SHP77 treated with DMSO at 0.1 percent for 48 hours (cell line): ENCODE data around the gene NOSIP.

ENCODE experiments used
- DNase-seq: peaks from one replicate; lab custom pipeline; 2025; lab: John Stamatoyannopoulos, UW

The NOSIP gene

DNA sequence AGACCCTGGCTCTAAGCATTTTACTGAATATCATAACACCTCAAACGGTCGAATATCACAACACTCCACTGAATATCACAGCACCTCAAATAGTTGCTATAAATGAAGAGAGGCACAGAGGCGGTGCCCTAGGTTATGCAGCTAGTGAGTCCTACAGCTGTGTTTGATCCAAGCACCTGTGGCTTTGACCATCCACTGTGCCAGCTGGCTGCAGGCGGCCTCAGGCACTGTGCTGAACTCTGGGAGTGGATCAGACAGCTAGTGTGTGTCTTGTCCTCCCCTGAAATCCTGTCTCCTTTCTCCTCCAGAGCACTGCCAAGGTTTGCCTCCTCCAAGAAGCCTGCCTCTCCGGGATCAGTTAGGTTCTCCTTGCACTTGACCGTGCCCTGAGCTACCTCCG is 7.3 kb downstream of the NOSIP start:
- no peak for DNase-seq

- peak; percentile 43 for DNase-seq
Observed at GRCh38 chr19:49570997-49571676, 9.2 kb downstream of the NOSIP start.

DNA sequence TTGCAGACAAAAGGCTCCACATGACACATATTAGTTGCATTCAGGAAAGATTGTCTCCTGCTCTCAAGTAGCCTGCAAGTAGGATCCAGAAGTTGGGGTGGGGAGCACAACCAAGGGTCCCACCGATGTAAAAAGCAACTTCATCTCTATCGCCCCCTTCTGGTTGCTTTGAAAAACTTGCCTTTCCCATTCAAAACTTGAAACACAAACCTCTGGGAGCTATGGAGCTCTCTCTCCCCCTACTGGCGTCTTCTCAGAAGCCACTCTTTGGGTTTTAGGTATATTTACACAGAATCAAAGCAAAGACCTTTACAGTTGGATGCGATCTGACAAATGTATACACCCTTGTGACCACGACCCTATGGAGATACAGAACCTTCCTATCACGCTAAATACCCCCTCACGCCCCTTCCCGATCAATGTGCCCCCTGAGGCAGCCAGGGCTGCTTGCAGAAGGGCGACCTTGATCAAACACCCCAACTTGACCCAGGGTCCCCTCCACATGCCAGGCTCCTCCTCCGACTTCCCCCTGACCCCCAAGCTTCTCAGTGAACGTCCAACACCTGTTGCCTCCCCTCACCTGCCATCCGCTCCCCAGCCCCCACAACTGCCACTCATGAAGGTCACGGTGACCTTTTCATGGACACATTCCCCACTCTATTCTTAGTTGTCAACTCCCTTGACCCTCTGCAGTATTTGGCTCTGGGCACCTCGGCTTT is 10.1 kb downstream of the NOSIP start:
- DNase-seq, result peak; percentile 59

GRCh38 chr19:49567861-49568441 is 12.4 kb downstream of the NOSIP start:
- DNase-seq, result no peak

DNA sequence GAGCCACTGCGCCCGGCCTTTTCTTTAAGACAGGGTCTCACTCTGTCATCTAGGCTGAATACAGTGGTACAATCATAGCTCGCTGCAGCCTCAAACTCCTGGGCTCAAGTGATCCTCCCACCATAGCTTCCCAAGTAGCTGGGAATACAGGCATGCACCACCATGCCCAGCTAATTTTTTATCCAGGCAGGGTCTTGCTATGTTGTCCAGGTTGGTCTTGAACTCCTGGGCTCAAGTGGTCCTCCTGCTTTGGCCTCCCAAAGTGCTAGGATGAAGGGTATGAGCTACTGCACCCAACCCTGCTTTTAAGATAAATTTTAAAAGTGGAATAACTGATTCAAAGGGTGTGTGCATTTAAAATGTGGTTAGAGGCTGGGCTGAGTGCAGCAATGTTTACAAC is 14.1 kb downstream of the NOSIP start:
- no peak for DNase-seq

DNA sequence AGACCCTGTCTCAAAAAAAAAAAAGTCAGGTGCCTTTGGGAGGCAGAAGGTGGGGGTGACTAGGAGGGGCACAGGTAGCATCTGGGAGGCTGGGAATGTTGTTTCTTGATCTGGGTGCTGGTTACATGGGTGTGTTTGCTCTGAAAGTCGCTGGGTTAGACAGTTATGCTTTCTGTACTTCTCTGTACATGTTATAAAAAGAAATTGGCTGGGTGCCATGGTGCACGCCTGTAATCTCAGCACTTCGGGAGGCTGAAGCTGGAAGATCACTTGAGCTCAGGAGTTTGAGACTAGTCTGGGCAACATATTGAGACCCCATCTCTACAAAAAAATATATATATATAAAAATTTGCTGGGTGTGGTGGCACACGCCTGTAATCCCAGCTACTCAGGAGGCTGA is 15.1 kb downstream of the NOSIP start:
- DNase-seq, result no peak

- DNase-seq, result no peak
Observed at GRCh38 chr19:49564616-49565045, 15.7 kb downstream of the NOSIP start.

DNA sequence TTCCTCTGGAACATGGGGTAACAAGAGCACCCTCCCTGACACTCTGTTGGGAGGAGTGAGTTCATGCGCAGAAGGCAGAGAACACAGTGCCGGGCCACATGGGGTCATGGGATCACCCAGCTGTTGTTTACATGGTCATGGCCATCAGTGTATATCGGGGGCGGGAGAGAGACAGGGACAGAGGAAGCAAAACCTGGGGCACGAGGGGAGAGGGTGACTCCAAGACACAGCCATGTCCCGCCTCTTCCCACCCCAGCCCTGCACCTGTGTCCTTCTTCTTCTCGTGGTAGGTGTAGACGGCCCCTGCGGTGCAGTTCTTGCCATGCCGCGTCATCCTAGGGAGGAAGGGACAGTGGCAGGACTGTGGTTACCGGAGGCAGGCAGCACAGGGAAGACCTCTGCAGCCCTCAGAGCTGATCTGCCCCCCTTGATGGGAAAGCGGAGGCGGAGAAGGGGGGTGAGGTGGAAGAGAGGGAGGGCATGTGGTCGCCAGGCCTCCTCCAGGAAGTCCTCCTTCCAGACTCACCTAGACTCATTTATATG is 19.9 kb downstream of the NOSIP start:
- no peak for DNase-seq

DNA sequence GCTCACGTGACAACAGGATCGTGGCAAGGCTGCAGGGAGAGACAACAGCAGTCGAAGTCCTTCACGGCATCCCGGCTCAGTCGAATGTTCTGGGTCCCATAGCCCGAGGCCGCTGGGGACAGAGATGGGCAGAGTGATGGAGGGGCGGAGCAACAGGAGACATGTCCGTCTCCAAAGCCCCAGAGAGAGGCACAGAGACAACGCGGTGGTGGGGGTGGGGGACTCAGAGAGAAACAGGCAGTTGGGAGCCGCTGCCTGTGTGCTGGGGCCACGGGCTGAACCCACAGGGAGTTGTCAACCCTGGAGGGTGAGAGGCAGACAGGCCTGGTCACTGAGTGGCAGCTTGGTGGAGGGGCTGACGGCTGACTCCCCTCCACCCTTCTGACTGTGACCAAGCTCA is 20.4 kb downstream of the NOSIP start:
- DNase-seq, result no peak

- DNase-seq, result no peak
Observed at GRCh38 chr19:49559443-49559842, 20.9 kb downstream of the NOSIP start.

- no peak for DNase-seq
Observed at GRCh38 chr19:49558591-49558990, 21.8 kb downstream of the NOSIP start.

DNA sequence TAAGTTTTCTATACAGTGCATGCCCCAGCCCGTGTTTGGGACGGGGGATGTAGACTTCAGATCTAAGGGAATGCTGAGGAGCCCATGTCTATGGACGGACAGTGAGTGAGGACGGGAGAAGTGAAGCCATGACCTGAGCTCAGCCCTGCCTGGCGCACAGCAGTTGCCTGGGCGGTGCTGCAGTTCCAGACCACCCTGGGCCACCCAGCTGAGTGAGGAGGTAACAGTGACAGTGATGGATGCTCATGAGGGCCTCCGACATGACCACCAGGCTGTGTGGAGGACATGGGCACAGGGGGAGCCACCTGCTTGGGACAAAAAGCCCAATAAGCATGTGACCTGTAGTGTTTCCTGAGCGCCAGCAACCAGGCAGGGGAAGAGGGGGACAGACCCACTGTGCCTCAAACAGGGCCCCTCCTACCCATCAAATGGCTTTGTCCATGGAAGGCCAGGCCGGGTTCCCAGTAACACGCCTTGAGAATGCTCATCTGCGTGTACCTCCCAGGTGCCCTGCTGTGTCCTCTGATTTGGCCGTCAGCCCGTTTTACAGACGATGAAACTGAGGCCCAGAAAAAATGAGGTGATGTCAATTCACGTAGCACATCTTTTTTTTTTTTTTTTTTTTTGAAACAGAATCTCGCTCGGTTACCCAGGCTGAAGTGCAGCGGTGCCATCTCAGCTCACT is 22.6 kb downstream of the NOSIP start:
- no peak for DNase-seq

GRCh38 chr19:49556412-49557398 is 23.7 kb downstream of the NOSIP start:
- DNase-seq, result no peak

GRCh38 chr19:49555600-49556411 is 24.6 kb downstream of the NOSIP start:
- no peak for DNase-seq

DNA sequence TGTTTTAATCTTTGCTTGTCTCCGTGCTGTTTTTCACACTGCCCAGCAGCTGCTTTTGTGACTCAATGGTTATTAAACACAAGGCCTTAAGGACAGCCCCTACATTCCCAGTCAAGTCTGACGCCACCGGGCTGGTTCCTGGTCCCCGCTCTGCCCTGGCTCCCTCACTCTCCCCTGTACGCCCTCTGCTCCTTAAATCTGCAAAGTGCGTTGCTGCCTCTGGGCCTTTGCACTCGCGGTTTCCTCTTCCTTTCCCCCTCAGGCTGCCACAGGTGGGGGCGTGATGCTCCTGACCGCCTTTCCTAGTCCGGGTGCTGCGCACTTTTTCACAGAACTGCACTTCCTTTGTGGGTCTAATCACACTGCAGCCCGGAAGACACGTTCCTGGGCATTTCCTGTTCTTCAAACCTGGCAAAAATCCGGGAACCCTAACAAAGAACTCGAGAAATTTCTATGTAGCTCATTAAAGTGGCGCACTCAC is 25.6 kb downstream of the NOSIP start:
- no peak for DNase-seq

GRCh38 chr19:49553451-49554271 is 26.7 kb downstream of the NOSIP start:
- DNase-seq, result no peak

- no peak for DNase-seq
Observed at GRCh38 chr19:49552749-49553148, 27.6 kb downstream of the NOSIP start.

DNA sequence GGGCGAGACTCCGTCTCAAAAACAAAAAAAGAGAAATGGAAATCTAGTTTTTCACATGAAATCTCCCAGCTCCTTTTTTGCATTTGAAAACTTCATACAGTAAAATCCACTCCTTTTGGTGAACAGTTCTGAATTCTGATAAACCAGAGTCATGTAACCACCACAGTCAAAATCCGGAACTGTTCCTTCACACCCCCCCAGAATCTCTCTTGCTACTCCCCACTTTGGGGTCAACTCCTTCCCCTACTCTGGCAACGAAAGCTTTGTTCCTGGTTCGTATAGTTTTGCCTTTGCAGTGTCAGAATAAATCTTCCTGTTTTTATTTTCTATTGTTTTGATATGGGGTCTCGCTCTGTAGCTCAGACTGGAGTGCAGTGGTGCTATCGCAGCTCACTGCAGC is 28.8 kb downstream of the NOSIP start:
- DNase-seq, result no peak

DNA sequence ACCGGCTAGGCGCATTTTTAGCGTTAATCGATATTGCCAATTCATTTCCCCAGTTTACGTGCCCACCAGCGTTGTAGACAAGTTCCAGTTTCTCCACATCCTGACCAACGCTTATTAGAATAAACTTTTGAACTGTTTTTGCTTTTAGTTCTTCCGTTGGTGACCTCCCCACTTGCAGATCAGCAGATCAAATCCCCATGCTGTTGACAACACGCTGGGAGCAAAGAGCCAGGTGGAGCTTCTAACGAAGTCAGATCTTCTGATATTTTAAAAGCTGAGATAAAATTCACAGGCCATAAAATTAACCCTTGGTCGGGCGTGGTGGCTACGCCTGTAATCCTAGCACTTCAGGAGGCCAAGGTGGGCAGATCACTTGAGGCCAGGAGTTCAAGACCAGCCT is 31.3 kb downstream of the NOSIP start:
- DNase-seq, result no peak
